H9 (cell line): ENCODE measurements around the gene GRIP2. TPM values are rescaled to one million over a fixed set of nuclear protein-coding genes. Genes with fewer than 3 reads are reported as not detected.

ENCODE experiments used
- DNase-seq: peaks from one replicate; pipeline ENCODE4 v3.0.0-alpha.2; 2017
- H2AFZ ChIP-seq: one replicate; pipeline ENCODE4 v1.6.1; 2013; ENCODE audit warnings: mild to moderate bottlenecking, low read length, control low read depth, moderate library complexity
- H2AK5ac ChIP-seq: 2 replicates; pipeline ENCODE4 v1.6.1; 2013; ENCODE audit warnings: low read length, control low read depth, mixed read lengths; ENCODE audit not compliant: insufficient read length
- H2BK120ac ChIP-seq: one replicate; pipeline ENCODE4 v1.6.1; 2013; ENCODE audit warnings: low read depth, mild to moderate bottlenecking, low read length, control low read depth, inconsistent platforms; ENCODE audit not compliant: poor library complexity, severe bottlenecking
- H2BK12ac ChIP-seq: 2 replicates; pipeline ENCODE4 v1.6.1; 2013; ENCODE audit warnings: low read length, control low read depth, mixed read lengths, low read depth; ENCODE audit not compliant: insufficient read length
- H2BK15ac ChIP-seq: 2 replicates; pipeline ENCODE4 v1.6.1; 2013; ENCODE audit warnings: low read depth, low read length, control low read depth
- H2BK20ac ChIP-seq: one replicate; pipeline ENCODE4 v1.6.1; 2013; ENCODE audit warnings: low read depth, mild to moderate bottlenecking, low read length, control low read depth, inconsistent platforms; ENCODE audit not compliant: poor library complexity, severe bottlenecking
- H2BK5ac ChIP-seq: 2 replicates; pipeline ENCODE4 v1.6.1; 2013; ENCODE audit warnings: low read length, control low read depth, mixed read lengths; ENCODE audit not compliant: insufficient read length
- H3K14ac ChIP-seq: 2 replicates; pipeline ENCODE4 v1.6.1; 2013; ENCODE audit warnings: low read length, control low read depth; ENCODE audit not compliant: insufficient read depth
- H3K18ac ChIP-seq: 2 replicates; pipeline ENCODE4 v1.6.1; 2013; ENCODE audit warnings: low read depth, mild to moderate bottlenecking, mixed read lengths, low read length, control low read depth; ENCODE audit not compliant: insufficient read length
- H3K23ac ChIP-seq: 2 replicates; pipeline ENCODE4 v1.6.1; 2013; ENCODE audit warnings: low read length, control low read depth, mixed read lengths, low read depth; ENCODE audit not compliant: insufficient read length
- H3K23me2 ChIP-seq: 2 replicates; pipeline ENCODE4 v1.6.1; 2013; ENCODE audit warnings: low read depth, mild to moderate bottlenecking, mixed read lengths, low read length, control low read depth; ENCODE audit not compliant: insufficient read length, poor library complexity, severe bottlenecking
- H3K27ac ChIP-seq: 2 replicates; pipeline ENCODE4 v1.5.1; 2013; ENCODE audit warnings: low read length, control low read depth, mixed read lengths, low read depth; ENCODE audit not compliant: insufficient read length
- H3K27me3 ChIP-seq: 2 replicates; pipeline ENCODE4 v1.6.1; 2013; ENCODE audit warnings: low read length, control low read depth, inconsistent platforms; ENCODE audit not compliant: insufficient read depth
- H3K4ac ChIP-seq: 2 replicates; pipeline ENCODE4 v1.6.1; 2013; ENCODE audit warnings: low read depth, mild to moderate bottlenecking, control low read depth, inconsistent platforms, low read length, moderate library complexity
- H3K4me1 ChIP-seq: 2 replicates; pipeline ENCODE4 v1.6.1; 2013; ENCODE audit warnings: low read length, control low read depth, inconsistent platforms; ENCODE audit not compliant: insufficient read depth
- H3K4me2 ChIP-seq: 2 replicates; pipeline ENCODE4 v1.6.1; 2013; ENCODE audit warnings: low read length, control low read depth, mixed read lengths; ENCODE audit not compliant: insufficient read length, insufficient read depth
- H3K56ac ChIP-seq: 2 replicates; pipeline ENCODE4 v1.6.1; 2013; ENCODE audit warnings: low read depth, mild to moderate bottlenecking, mixed read lengths, low read length, control low read depth; ENCODE audit not compliant: insufficient read length
- H3K79me1 ChIP-seq: 2 replicates; pipeline ENCODE4 v1.6.1; 2013; ENCODE audit warnings: low read depth, mild to moderate bottlenecking, moderate library complexity, low read length, control low read depth, inconsistent platforms; ENCODE audit not compliant: insufficient read depth, poor library complexity, severe bottlenecking
- H3K79me2 ChIP-seq: 2 replicates; pipeline ENCODE4 v1.6.1; 2013; ENCODE audit warnings: low read length, control low read depth, inconsistent platforms; ENCODE audit not compliant: insufficient read depth
- H3K9ac ChIP-seq: 2 replicates; pipeline ENCODE4 v1.6.1; 2013; ENCODE audit warnings: low read length, control low read depth, mixed read lengths; ENCODE audit not compliant: insufficient read length; ENCODE audit errors: extremely low read depth
- H3K9me3 ChIP-seq: one replicate; pipeline ENCODE4 v1.6.1; 2013; ENCODE audit warnings: low read depth, low read length, inconsistent platforms; ENCODE audit not compliant: control insufficient read depth
- H3T11ph ChIP-seq: one replicate; pipeline ENCODE4 v1.6.1; 2013; ENCODE audit warnings: mild to moderate bottlenecking, low read length, control low read depth, inconsistent platforms
- H4K20me1 ChIP-seq: one replicate; pipeline ENCODE4 v1.6.1; 2013; ENCODE audit not compliant: control insufficient read depth, insufficient read length, insufficient read depth
- H4K5ac ChIP-seq: 2 replicates; pipeline ENCODE4 v1.6.1; 2013; ENCODE audit warnings: low read depth, mild to moderate bottlenecking, mixed read lengths, low read length, control low read depth; ENCODE audit not compliant: insufficient read length
- H4K8ac ChIP-seq: replicated peaks from 2 replicates; pipeline ENCODE4 v1.6.1; 2013; ENCODE audit warnings: low read length, control low read depth, mixed read lengths, low read depth; ENCODE audit not compliant: insufficient read length
- H4K91ac ChIP-seq: 2 replicates; pipeline ENCODE4 v1.6.1; 2013; ENCODE audit warnings: low read depth, mild to moderate bottlenecking, moderate library complexity, mixed read lengths, low read length, control low read depth; ENCODE audit not compliant: insufficient read length
- H3K27ac Mint-ChIP-seq, 3 experiments: 2 replicates in 2 of 3; 3 replicates in 1 of 3; pipeline ENCODE4 v1.8.0; 2020 to 2021; ENCODE audit warnings: mixed read lengths in 3 of 3, mild to moderate bottlenecking in 1 of 3, moderate library complexity in 1 of 3
- H3K27me3 Mint-ChIP-seq: 2 replicates; pipeline ENCODE4 v1.8.0; 2021; ENCODE audit warnings: low read depth, mild to moderate bottlenecking, moderate library complexity, mixed read lengths
- H3K36me3 Mint-ChIP-seq, 3 experiments: 2 replicates in 2 of 3; 3 replicates in 1 of 3; pipeline ENCODE4 v1.8.0; 2020 to 2021; ENCODE audit warnings: low read depth in 3 of 3, mixed read lengths in 3 of 3; ENCODE audit not compliant: insufficient read depth in 1 of 3
- H3K4me1 Mint-ChIP-seq, 2 experiments: 2 replicates each; pipeline ENCODE4 v1.8.0; 2020; ENCODE audit warnings: mixed read lengths in 2 of 2
- H3K4me3 Mint-ChIP-seq, 2 experiments: 2 replicates in 1 of 2; 3 replicates in 1 of 2; pipeline ENCODE4 v1.8.0; 2020 to 2021; ENCODE audit warnings: mild to moderate bottlenecking in 2 of 2, mixed read lengths in 2 of 2, moderate library complexity in 1 of 2
- H3K9me3 Mint-ChIP-seq, 2 experiments: 2 replicates in 1 of 2; 3 replicates in 1 of 2; pipeline ENCODE4 v1.8.0; 2020; ENCODE audit warnings: mild to moderate bottlenecking in 2 of 2, mixed read lengths in 2 of 2, moderate library complexity in 1 of 2
- WGBS: extraction: QIAGEN DNeasy Blood & Tissue Kit; methylation state at CpG from one replicate; pipeline ENCODE4 v1.1.7; 2013; ENCODE audit warnings: missing lambda C conversion rate, low lambda C conversion rate, mixed read lengths; ENCODE audit not compliant: insufficient read length; ENCODE audit errors: extremely low coverage; 5-methylcytosine and 5-hydroxymethylcytosine counted together
- total RNA-seq: library from RNA; stranded (reverse); gene quantifications from 2 replicates; pipeline ENCODE4 v1.2.1, GENCODE V29; 2021
- TF ChIP-seq, protein P1 (sequence below): fragments of 200-600 bp; sonication (generic); conservative IDR thresholded peaks from 3 replicates; pipeline ENCODE4 v1.8.0; 2021; ENCODE audit warnings: antibody characterized with exemption, mild to moderate bottlenecking

GRIP2 gene
- total RNA-seq, 1 experiment from 2014 or later: 3.1 TPM

DNA sequence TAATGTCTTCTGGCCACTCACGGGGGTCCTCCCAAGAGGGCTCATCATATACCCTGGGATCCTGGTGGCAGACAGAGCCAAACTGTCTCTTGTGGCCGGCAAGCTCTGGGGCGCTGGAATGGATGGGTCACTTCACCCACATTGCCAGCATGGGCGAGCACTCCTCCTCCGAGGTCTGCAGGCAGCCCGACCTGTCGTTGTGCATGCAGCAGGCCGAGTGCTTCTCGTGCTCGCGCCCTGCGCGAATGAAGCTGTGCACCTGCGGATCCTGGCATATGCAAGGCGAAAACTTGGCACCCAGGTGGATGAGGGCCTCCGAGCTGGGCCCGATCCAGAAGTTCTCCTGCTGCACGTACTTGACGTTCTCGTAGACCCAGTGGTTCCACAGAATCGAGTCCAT, 33.6 kb upstream of the GRIP2 start:
- peaks cover 0 to 2% (median 1%) of the 10 kb centered on the region in 3 experiments; a peak in 3 of 7 replicates for H3K36me3 Mint-ChIP-seq
- Histone ChIP-seq H3K23me2 (no peaks in the 10 kb centered on the region), H3K27ac (no peak overlapping the region), H3K9me3 (no peaks in the 10 kb centered on the region), H3K79me1 (no peaks in the 10 kb centered on the region), H3K56ac (no peak overlapping the region), H2BK12ac (no peak overlapping the region), H2BK15ac (no peak overlapping the region), H4K20me1 (peaks cover 6% of the 10 kb centered on the region), H3K27me3 (no peaks in the 10 kb centered on the region), H3K9ac (no peak overlapping the region), H2BK20ac (no peak overlapping the region), H4K8ac (no peak overlapping the region), H2BK5ac (no peak overlapping the region), H4K5ac (no peak overlapping the region), H3K14ac (no peak overlapping the region), H3K4me1 (no peaks in the 10 kb centered on the region; the same call in 1 of the 2 replicates), H3T11ph (no peak overlapping the region), H3K4ac (no peak overlapping the region), H2AK5ac (no peak overlapping the region), H3K4me2 (no peak overlapping the region), H2AFZ (no peak overlapping the region), H4K91ac (no peak overlapping the region), H3K79me2 (no peaks in the 10 kb centered on the region), H2BK120ac (no peak overlapping the region), H3K23ac (no peak overlapping the region), H3K18ac (no peak overlapping the region)
- H3K27me3 Mint-ChIP-seq: peaks cover 8% of the 10 kb centered on the region
- WGBS: no CpG with 5 or more reads among the region's 21 CpGs
- H3K9me3 Mint-ChIP-seq: peaks cover 0 to 2% of the 10 kb centered on the region in 2 experiments; a peak in 2 of 5 replicates
- DNase-seq: no peak
- TF ChIP-seq, protein P1, sequence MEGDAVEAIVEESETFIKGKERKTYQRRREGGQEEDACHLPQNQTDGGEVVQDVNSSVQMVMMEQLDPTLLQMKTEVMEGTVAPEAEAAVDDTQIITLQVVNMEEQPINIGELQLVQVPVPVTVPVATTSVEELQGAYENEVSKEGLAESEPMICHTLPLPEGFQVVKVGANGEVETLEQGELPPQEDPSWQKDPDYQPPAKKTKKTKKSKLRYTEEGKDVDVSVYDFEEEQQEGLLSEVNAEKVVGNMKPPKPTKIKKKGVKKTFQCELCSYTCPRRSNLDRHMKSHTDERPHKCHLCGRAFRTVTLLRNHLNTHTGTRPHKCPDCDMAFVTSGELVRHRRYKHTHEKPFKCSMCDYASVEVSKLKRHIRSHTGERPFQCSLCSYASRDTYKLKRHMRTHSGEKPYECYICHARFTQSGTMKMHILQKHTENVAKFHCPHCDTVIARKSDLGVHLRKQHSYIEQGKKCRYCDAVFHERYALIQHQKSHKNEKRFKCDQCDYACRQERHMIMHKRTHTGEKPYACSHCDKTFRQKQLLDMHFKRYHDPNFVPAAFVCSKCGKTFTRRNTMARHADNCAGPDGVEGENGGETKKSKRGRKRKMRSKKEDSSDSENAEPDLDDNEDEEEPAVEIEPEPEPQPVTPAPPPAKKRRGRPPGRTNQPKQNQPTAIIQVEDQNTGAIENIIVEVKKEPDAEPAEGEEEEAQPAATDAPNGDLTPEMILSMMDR: no peak
- peaks cover 11 to 18% of the 10 kb centered on the region in 2 experiments for H3K4me1 Mint-ChIP-seq
- H3K27ac Mint-ChIP-seq: no peak overlapping the region
- no peak overlapping the region; a peak in 1 of 5 replicates for H3K4me3 Mint-ChIP-seq
